Natural killer cell (primary cell): Measurements from ENCODE around the gene GSG1L. TPM values are rescaled to one million over a fixed set of nuclear protein-coding genes. Genes with fewer than 3 reads are reported as not detected.

Source experiments
- ATAC-seq, 3 donors: fragments of 150-1000 bp in 2 of 3; fragments of 200-7000 bp in 1 of 3; cut with Tn5 transposase; 1 replicate in 1 of 3; 2 replicates in 2 of 3; pipeline ENCODE4 v1.10.0; 2021; ENCODE audit warnings: mild to moderate bottlenecking in 2 of 3, moderate library complexity in 2 of 3
- DNase-seq, 2 donors: peaks; one replicate each; pipeline versions ENCODE4 v3.0.0 to v3.0.0-alpha.2; 2013 to 2021; ENCODE audit warnings: mixed read lengths in 1 of 2
- H3K27ac ChIP-seq: one replicate; pipeline ENCODE4 v1.5.1; 2013; ENCODE audit warnings: mild to moderate bottlenecking, low read length
- H3K27me3 ChIP-seq: one replicate; pipeline ENCODE4 v1.6.1; 2013; ENCODE audit warnings: low read length; ENCODE audit not compliant: control insufficient read depth, insufficient read depth
- H3K36me3 ChIP-seq: one replicate; pipeline ENCODE4 v1.6.1; 2013; ENCODE audit warnings: low read length; ENCODE audit not compliant: control insufficient read depth, insufficient read depth
- H3K4me1 ChIP-seq: one replicate; pipeline ENCODE4 v1.6.1; 2013; ENCODE audit warnings: low read length; ENCODE audit not compliant: control insufficient read depth, insufficient read depth
- H3K4me3 ChIP-seq: one replicate; pipeline ENCODE4 v1.5.1; 2013; ENCODE audit warnings: low read length
- H3K9me3 ChIP-seq: one replicate; pipeline ENCODE4 v1.6.1; 2013; ENCODE audit warnings: low read length; ENCODE audit not compliant: control insufficient read depth, insufficient read depth
- H3K27ac Mint-ChIP-seq, 2 donors: one replicate each; pipeline ENCODE4 v1.8.0; 2022; ENCODE audit warnings: mild to moderate bottlenecking in 2 of 2, mixed read lengths in 2 of 2, moderate library complexity in 1 of 2
- H3K27me3 Mint-ChIP-seq, 2 donors: one replicate each; pipeline ENCODE4 v1.8.0; 2022; ENCODE audit warnings: low read depth in 2 of 2, mixed read lengths in 2 of 2
- H3K36me3 Mint-ChIP-seq: one replicate; pipeline ENCODE4 v1.8.0; 2022; ENCODE audit warnings: mixed read lengths
- H3K4me1 Mint-ChIP-seq, 2 donors: one replicate each; pipeline ENCODE4 v1.8.0; 2022; ENCODE audit warnings: mixed read lengths in 2 of 2
- H3K4me3 Mint-ChIP-seq: one replicate; pipeline ENCODE4 v1.8.0; 2022; ENCODE audit warnings: mild to moderate bottlenecking, moderate library complexity, mixed read lengths
- H3K9me3 Mint-ChIP-seq, 2 donors: one replicate each; pipeline ENCODE4 v1.8.0; 2022; ENCODE audit warnings: mixed read lengths in 2 of 2
- CTCF ChIP-seq: fragments of 200-600 bp; IDR thresholded peaks from one replicate; pipeline ENCODE4 v1.8.0; 2022; ENCODE audit warnings: antibody characterized with exemption
- WGBS: methylation state at CpG from one replicate; pipeline ENCODE4 v1.1.7; 2013; ENCODE audit warnings: missing lambda C conversion rate; ENCODE audit not compliant: insufficient coverage; 5-methylcytosine and 5-hydroxymethylcytosine counted together
- intact Hi-C: fragments of 100-400 bp; cut with micrococcal nuclease; formaldehyde crosslinking; loops from one replicate; pipeline ENCODE4 v1.14.2; 2022
- total RNA-seq, 4 donors: library from RNA; stranded (reverse); fragments of 120-200 nt in 1 of 4; gene quantifications; one replicate each; pipeline versions ENCODE4 v1.2.3 to v1.2.4, GENCODE V29; 2013 to 2022

GSG1L gene
- total RNA-seq, 3 donors from 2014 or later (not counting 1 experiment from before 2014, with no cell fraction given): 0.25 TPM; not detected in 2

GRCh38 chr16:28035866-28036393, 27.6 kb downstream of the GSG1L start:
- Histone ChIP-seq H3K9me3 (no peaks in the 10 kb centered on the region), H3K36me3 (no peaks in the 10 kb centered on the region), H3K27me3 (no peaks in the 10 kb centered on the region), H3K4me3 (no peak overlapping the region), H3K27ac (no peak overlapping the region), H3K4me1 (no peaks in the 10 kb centered on the region)
- H3K36me3 Mint-ChIP-seq: no peaks in the 10 kb centered on the region
- no peaks in the 10 kb centered on the region for H3K9me3 Mint-ChIP-seq
- H3K4me3 Mint-ChIP-seq: no peak overlapping the region
- ATAC-seq (no peak), DNase-seq (no peak)
- H3K4me1 Mint-ChIP-seq: no peaks in the 10 kb centered on the region
- no peak for TF ChIP-seq CTCF
- intact Hi-C loops: no loop called here
- peaks cover 0 to 6% of the 10 kb centered on the region in 2 donors for H3K27me3 Mint-ChIP-seq
- no peak overlapping the region for H3K27ac Mint-ChIP-seq
- 28% methylated on average over 10 of the region's 10 CpGs for WGBS

GRCh38 chr16:28033870-28034269, 29.6 kb downstream of the GSG1L start:
- 87% methylated on average over 4 of the region's 4 CpGs for WGBS
- Mint-ChIP-seq H3K27ac (no peak overlapping the region), H3K27me3 (peaks cover 0 to 6% of the 10 kb centered on the region in 2 donors), H3K36me3 (no peaks in the 10 kb centered on the region), H3K4me1 (no peaks in the 10 kb centered on the region), H3K4me3 (no peak overlapping the region), H3K9me3 (no peaks in the 10 kb centered on the region)
- no peak for TF ChIP-seq CTCF
- no peak overlapping the region for H3K4me3 ChIP-seq
- ATAC-seq: no peak
- H3K4me1 ChIP-seq: no peaks in the 10 kb centered on the region
- no peaks in the 10 kb centered on the region for H3K36me3 ChIP-seq
- DNase-seq: no peak
- H3K27me3 ChIP-seq: no peaks in the 10 kb centered on the region
- intact Hi-C loops: no loop called here
- no peaks in the 10 kb centered on the region for H3K9me3 ChIP-seq
- H3K27ac ChIP-seq: no peak overlapping the region

GRCh38 chr16:28029387-28030002, 34.0 kb downstream of the GSG1L start:
- 90% methylated on average over 6 of the region's 6 CpGs for WGBS
- Histone ChIP-seq H3K36me3 (no peaks in the 10 kb centered on the region), H3K4me3 (no peak overlapping the region), H3K27ac (no peak overlapping the region), H3K9me3 (no peaks in the 10 kb centered on the region), H3K4me1 (no peaks in the 10 kb centered on the region), H3K27me3 (no peaks in the 10 kb centered on the region)
- no peak for DNase-seq
- Mint-ChIP-seq H3K27me3 (peaks cover 0 to 3% of the 10 kb centered on the region in 2 donors), H3K36me3 (no peaks in the 10 kb centered on the region), H3K9me3 (peaks cover 0 to 3% of the 10 kb centered on the region in 2 donors), H3K4me3 (no peak overlapping the region), H3K27ac (no peak overlapping the region), H3K4me1 (no peaks in the 10 kb centered on the region)
- ATAC-seq: no peak
- TF ChIP-seq CTCF: no peak
- intact Hi-C loops: loop anchor here (10.0 kb wide), 1 partner anchor 55 kb away; no protein-coding TSS in a partner anchor

GRCh38 chr16:28027055-28027454, 36.5 kb downstream of the GSG1L start:
- WGBS: 88% methylated on average over 2 of the region's 3 CpGs
- Histone ChIP-seq H3K27me3 (no peaks in the 10 kb centered on the region), H3K9me3 (no peaks in the 10 kb centered on the region), H3K4me1 (no peaks in the 10 kb centered on the region), H3K36me3 (no peaks in the 10 kb centered on the region), H3K27ac (no peak overlapping the region), H3K4me3 (no peak overlapping the region)
- H3K4me1 Mint-ChIP-seq: no peaks in the 10 kb centered on the region
- no peak for DNase-seq
- H3K9me3 Mint-ChIP-seq: peaks cover 0 to 3% of the 10 kb centered on the region in 2 donors
- peaks cover 0 to under 1% of the 10 kb centered on the region in 2 donors for H3K27me3 Mint-ChIP-seq
- no peak for ATAC-seq
- no peak overlapping the region for H3K4me3 Mint-ChIP-seq
- intact Hi-C loops: loop anchor here (10.0 kb wide), 1 partner anchor 52 kb away; no protein-coding TSS in a partner anchor
- H3K27ac Mint-ChIP-seq: no peak overlapping the region
- no peaks in the 10 kb centered on the region for H3K36me3 Mint-ChIP-seq
- no peak for TF ChIP-seq CTCF
